Smooth muscle cell (in vitro differentiated cells): Measurements from ENCODE around the gene EFEMP2. TPM values are rescaled to one million over a fixed set of nuclear protein-coding genes. Genes with fewer than 3 reads are reported as not detected.

Experiments used
- DNase-seq: peaks from one replicate; lab custom pipeline; 2025; ENCODE audit not compliant: unreplicated experiment; lab: John Stamatoyannopoulos, UW
- H2AFZ ChIP-seq: fragments of 200-600 bp; sonication (generic); 2 replicates; pipeline ENCODE4 v1.6.0; 2016; ENCODE audit warnings: antibody characterized with exemption, low read depth, mild to moderate bottlenecking
- H3F3A ChIP-seq: fragments of 200-600 bp; sonication (generic); 2 replicates; pipeline ENCODE4 v1.6.0; 2017; ENCODE audit warnings: antibody characterized with exemption, low read depth
- H3K27ac ChIP-seq: fragments of 200-600 bp; sonication (generic); 2 replicates; pipeline ENCODE4 v1.5.1; 2016; ENCODE audit warnings: low read depth, mild to moderate bottlenecking
- H3K27me3 ChIP-seq: fragments of 200-600 bp; sonication (generic); 2 replicates; pipeline ENCODE4 v1.6.1; 2016; ENCODE audit warnings: low read depth, mild to moderate bottlenecking
- H3K36me3 ChIP-seq: fragments of 200-600 bp; sonication (generic); 2 replicates; pipeline ENCODE4 v1.5.1; 2016; ENCODE audit warnings: low read depth
- H3K4me1 ChIP-seq: fragments of 200-600 bp; sonication (generic); 2 replicates; pipeline ENCODE4 v1.5.1; 2016; ENCODE audit warnings: low read depth
- H3K4me2 ChIP-seq: fragments of 200-600 bp; sonication (generic); 2 replicates; pipeline ENCODE4 v1.6.0; 2016; ENCODE audit warnings: mild to moderate bottlenecking
- H3K4me3 ChIP-seq: fragments of 200-600 bp; sonication (generic); 2 replicates; pipeline ENCODE4 v1.5.1; 2016; ENCODE audit warnings: mild to moderate bottlenecking
- H3K79me2 ChIP-seq: fragments of 200-600 bp; sonication (generic); 2 replicates; pipeline ENCODE4 v1.6.0; 2016; ENCODE audit warnings: low read depth, mild to moderate bottlenecking
- H3K9ac ChIP-seq: fragments of 200-600 bp; sonication (generic); 2 replicates; pipeline ENCODE4 v1.6.0; 2016; ENCODE audit warnings: low read depth
- H3K9me3 ChIP-seq: fragments of 200-600 bp; sonication (generic); replicated peaks from 2 replicates; pipeline ENCODE4 v1.5.1; 2016; ENCODE audit warnings: low read depth
- H4K20me1 ChIP-seq: fragments of 200-600 bp; sonication (generic); 2 replicates; pipeline ENCODE4 v1.6.0; 2016; ENCODE audit warnings: low read depth
- CTCF ChIP-seq: fragments of 200-600 bp; sonication (generic); IDR thresholded peaks from 2 replicates; pipeline ENCODE4 v1.5.1; 2017; ENCODE audit warnings: borderline replicate concordance, mild to moderate bottlenecking, antibody characterized with exemption; ENCODE audit not compliant: insufficient read depth, poor library complexity, severe bottlenecking
- WGBS: methylation state at CpG from one replicate; pipeline ENCODE4 v1.1.7; 2016; ENCODE audit warnings: low lambda C conversion rate; 5-methylcytosine and 5-hydroxymethylcytosine counted together
- polyA plus RNA-seq: library from polyadenylated mRNA; unstranded; fragments of >200 nt; fragmentation: Nextera tagmentation; extraction: Ambion mirVana; gene quantifications from 2 replicates; pipeline ENCODE4 v1.2.1, GENCODE V29; 2016
- total RNA-seq: library from RNA; depleted of rRNA; stranded (reverse); fragments of >200 nt; gene quantifications from 2 replicates; pipeline ENCODE4 v1.2.3, GENCODE V29; 2014

EFEMP2 gene
- total and polyA plus RNA-seq, 2 experiments from 2014 or later: 99.7 to 362 TPM

- no peaks in the 10 kb centered on the region for H3K36me3 ChIP-seq
- TF ChIP-seq CTCF: no peak
- 4% methylated on average over 13 of the region's 13 CpGs for WGBS
- peak overlapping the region; percentile 93 for H3K4me2 ChIP-seq
- H4K20me1 ChIP-seq: peaks cover 6% of the 10 kb centered on the region
- H3K9me3 ChIP-seq: no peaks in the 10 kb centered on the region
- H3K27me3 ChIP-seq: no peaks in the 10 kb centered on the region
- H3K79me2 ChIP-seq: peaks cover 34% of the 10 kb centered on the region
- peak overlapping the region; percentile 98 for H3K9ac ChIP-seq
- peaks cover 26% of the 10 kb centered on the region for H3F3A ChIP-seq
- H3K4me3 ChIP-seq: peak overlapping the region; percentile 6
- DNase-seq: peak; percentile 86
- H3K27ac ChIP-seq: peak overlapping the region; percentile 97
- H2AFZ ChIP-seq: no peak overlapping the region
- peaks cover 19% of the 10 kb centered on the region for H3K4me1 ChIP-seq
Observed at GRCh38 chr11:65915821-65916251, 43.2 kb upstream of the EFEMP2 start.

GRCh38 chr11:65915101-65915820 lies 42.7 kb upstream of the EFEMP2 start:
- Histone ChIP-seq H3K27me3 (no peaks in the 10 kb centered on the region), H3K4me1 (peaks cover 17% of the 10 kb centered on the region), H4K20me1 (peaks cover 3% of the 10 kb centered on the region), H3K27ac (peak overlapping the region; percentile 97), H3K9me3 (no peaks in the 10 kb centered on the region), H3K4me3 (no peak overlapping the region), H3K9ac (peak overlapping the region; percentile 46), H3K4me2 (peak overlapping the region; percentile 38), H2AFZ (no peak overlapping the region), H3F3A (peaks cover 26% of the 10 kb centered on the region), H3K79me2 (peaks cover 32% of the 10 kb centered on the region), H3K36me3 (no peaks in the 10 kb centered on the region)
- no peak for TF ChIP-seq CTCF
- no peak for DNase-seq
- WGBS: 70% methylated on average over 10 of the region's 10 CpGs

- peak overlapping the region; percentile 15 for H3K4me2 ChIP-seq
- H3K9me3 ChIP-seq: no peaks in the 10 kb centered on the region
- TF ChIP-seq CTCF: no peak
- H3K79me2 ChIP-seq: peaks cover 13% of the 10 kb centered on the region
- no peak for DNase-seq
- peaks cover 19% of the 10 kb centered on the region for H3F3A ChIP-seq
- H3K4me1 ChIP-seq: peaks cover 8% of the 10 kb centered on the region
- peak overlapping the region; percentile 61 for H3K27ac ChIP-seq
- H3K4me3 ChIP-seq: no peak overlapping the region
- H3K36me3 ChIP-seq: no peaks in the 10 kb centered on the region
- 55% methylated on average over 4 of the region's 4 CpGs for WGBS
- no peaks in the 10 kb centered on the region for H4K20me1 ChIP-seq
- H3K27me3 ChIP-seq: no peaks in the 10 kb centered on the region
- peak overlapping the region; percentile 31 for H3K9ac ChIP-seq
- no peak overlapping the region for H2AFZ ChIP-seq
Observed at GRCh38 chr11:65912845-65913244, 40.2 kb upstream of the EFEMP2 start.
